Neural progenitor cell (in vitro differentiated cells): ENCODE data around the gene KRT222. TPM values are rescaled to one million over a fixed set of nuclear protein-coding genes. Genes with fewer than 3 reads are reported as not detected.

Experiments
- DNase-seq: peaks from one replicate; pipeline ENCODE4 v3.0.0-alpha.2; 2016; ENCODE audit warnings: low spot score
- H2AFZ ChIP-seq: fragments of 200-600 bp; sonication (generic); replicated peaks from 2 replicates; pipeline ENCODE4 v1.6.1; 2016; ENCODE audit warnings: antibody characterized with exemption
- H3F3A ChIP-seq: fragments of 200-600 bp; sonication (generic); 2 replicates; pipeline ENCODE4 v1.6.1; 2016; ENCODE audit warnings: antibody characterized with exemption, low read depth
- H3K27ac ChIP-seq: fragments of 200-600 bp; sonication (generic); 2 replicates; pipeline ENCODE4 v1.5.1; 2016; ENCODE audit warnings: mild to moderate bottlenecking
- H3K27me3 ChIP-seq: fragments of 200-600 bp; sonication (generic); 2 replicates; pipeline ENCODE4 v1.6.1; 2016; ENCODE audit warnings: mild to moderate bottlenecking, moderate library complexity
- H3K36me3 ChIP-seq: fragments of 200-600 bp; sonication (generic); 2 replicates; pipeline ENCODE4 v1.5.1; 2016
- H3K4me1 ChIP-seq: fragments of 200-600 bp; sonication (generic); 2 replicates; pipeline ENCODE4 v1.6.1; 2016; ENCODE audit warnings: mixed run types
- H3K4me2 ChIP-seq: fragments of 200-600 bp; sonication (generic); 2 replicates; pipeline ENCODE4 v1.6.1; 2016
- H3K4me3 ChIP-seq: fragments of 200-600 bp; sonication (generic); 2 replicates; pipeline ENCODE4 v1.5.1; 2016
- H3K79me2 ChIP-seq: fragments of 200-600 bp; sonication (generic); 2 replicates; pipeline ENCODE4 v1.6.1; 2016; ENCODE audit warnings: low read depth
- H3K9ac ChIP-seq: fragments of 200-600 bp; sonication (generic); 2 replicates; pipeline ENCODE4 v1.6.1; 2016
- H3K9me3 ChIP-seq: fragments of 200-600 bp; sonication (generic); 2 replicates; pipeline ENCODE4 v1.5.1; 2016; ENCODE audit warnings: low read depth
- H4K20me1 ChIP-seq: fragments of 200-600 bp; sonication (generic); 2 replicates; pipeline ENCODE4 v1.6.1; 2016; ENCODE audit warnings: low read depth
- H3K27ac Mint-ChIP-seq: 3 replicates; pipeline ENCODE4 v1.8.0; 2021; ENCODE audit warnings: mixed read lengths
- H3K27me3 Mint-ChIP-seq: 2 replicates; pipeline ENCODE4 v1.8.0; 2022; ENCODE audit warnings: low read depth, mild to moderate bottlenecking, inconsistent platforms, moderate library complexity, mixed read lengths; ENCODE audit not compliant: insufficient read depth
- H3K36me3 Mint-ChIP-seq: 3 replicates; pipeline ENCODE4 v1.8.0; 2021; ENCODE audit warnings: mixed read lengths
- H3K4me1 Mint-ChIP-seq: 3 replicates; pipeline ENCODE4 v1.8.0; 2021; ENCODE audit warnings: mixed read lengths
- H3K4me3 Mint-ChIP-seq: 3 replicates; pipeline ENCODE4 v1.8.0; 2021; ENCODE audit warnings: mild to moderate bottlenecking, moderate library complexity, mixed read lengths
- H3K9me3 Mint-ChIP-seq: 3 replicates; pipeline ENCODE4 v1.8.0; 2020; ENCODE audit warnings: mixed read lengths
- EZH2 ChIP-seq: fragments of 200-600 bp; sonication (generic); IDR thresholded peaks from 2 replicates; pipeline ENCODE4 v1.6.1; 2017; ENCODE audit warnings: antibody characterized with exemption, mild to moderate bottlenecking, moderate library complexity
- EZH2phosphoT487 ChIP-seq: fragments of 200-600 bp; sonication (generic); IDR thresholded peaks from 2 replicates; pipeline ENCODE4 v1.6.1; 2017; ENCODE audit warnings: antibody characterized with exemption
- total RNA-seq: library from RNA; depleted of rRNA; stranded (reverse); fragments of >200 nt; gene quantifications from 2 replicates; pipeline ENCODE4 v1.2.3, GENCODE V29; 2015; ENCODE audit warnings: low replicate concordance
- TF ChIP-seq, protein P1 (sequence below): fragments of 200-600 bp; sonication (generic); IDR thresholded peaks from 2 replicates; pipeline ENCODE4 v1.5.1; 2017; ENCODE audit warnings: antibody characterized with exemption, mild to moderate bottlenecking

The KRT222 gene
- total RNA-seq, 1 donor from 2014 or later: 0.39 TPM

- Histone ChIP-seq H3K9me3 (no peaks in the 10 kb centered on the region), H2AFZ (no peak overlapping the region), H4K20me1 (peaks cover 57% of the 10 kb centered on the region), H3K27ac (no peak overlapping the region), H3F3A (peaks cover 16% of the 10 kb centered on the region), H3K9ac (peak overlapping the region; percentile 99), H3K4me3 (peak overlapping the region; percentile 87), H3K79me2 (peaks cover 67% of the 10 kb centered on the region), H3K4me1 (peaks cover 24% of the 10 kb centered on the region), H3K36me3 (peaks cover 26% of the 10 kb centered on the region), H3K4me2 (peak overlapping the region; percentile 80), H3K27me3 (no peaks in the 10 kb centered on the region)
- Mint-ChIP-seq H3K27me3 (peaks cover 3% of the 10 kb centered on the region), H3K4me1 (peaks cover 20% of the 10 kb centered on the region), H3K36me3 (peaks cover 15% of the 10 kb centered on the region), H3K4me3 (peak overlapping the region; percentile 95), H3K9me3 (no peaks in the 10 kb centered on the region), H3K27ac (no peak overlapping the region)
- DNase-seq: no peak
- TF ChIP-seq EZH2: no peak
- TF ChIP-seq EZH2phosphoT487: no peak
- TF ChIP-seq, protein P1, sequence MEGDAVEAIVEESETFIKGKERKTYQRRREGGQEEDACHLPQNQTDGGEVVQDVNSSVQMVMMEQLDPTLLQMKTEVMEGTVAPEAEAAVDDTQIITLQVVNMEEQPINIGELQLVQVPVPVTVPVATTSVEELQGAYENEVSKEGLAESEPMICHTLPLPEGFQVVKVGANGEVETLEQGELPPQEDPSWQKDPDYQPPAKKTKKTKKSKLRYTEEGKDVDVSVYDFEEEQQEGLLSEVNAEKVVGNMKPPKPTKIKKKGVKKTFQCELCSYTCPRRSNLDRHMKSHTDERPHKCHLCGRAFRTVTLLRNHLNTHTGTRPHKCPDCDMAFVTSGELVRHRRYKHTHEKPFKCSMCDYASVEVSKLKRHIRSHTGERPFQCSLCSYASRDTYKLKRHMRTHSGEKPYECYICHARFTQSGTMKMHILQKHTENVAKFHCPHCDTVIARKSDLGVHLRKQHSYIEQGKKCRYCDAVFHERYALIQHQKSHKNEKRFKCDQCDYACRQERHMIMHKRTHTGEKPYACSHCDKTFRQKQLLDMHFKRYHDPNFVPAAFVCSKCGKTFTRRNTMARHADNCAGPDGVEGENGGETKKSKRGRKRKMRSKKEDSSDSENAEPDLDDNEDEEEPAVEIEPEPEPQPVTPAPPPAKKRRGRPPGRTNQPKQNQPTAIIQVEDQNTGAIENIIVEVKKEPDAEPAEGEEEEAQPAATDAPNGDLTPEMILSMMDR: no peak
Observed at GRCh38 chr17:40645943-40646342, 19.0 kb downstream of the KRT222 start.

- no peaks in the 10 kb centered on the region for H3K9me3 ChIP-seq
- peak overlapping the region; percentile 80 for H3K4me2 ChIP-seq
- Mint-ChIP-seq H3K27ac (no peak overlapping the region), H3K9me3 (no peaks in the 10 kb centered on the region), H3K27me3 (peaks cover 3% of the 10 kb centered on the region), H3K36me3 (peaks cover 18% of the 10 kb centered on the region), H3K4me3 (peak overlapping the region; percentile 56), H3K4me1 (peaks cover 20% of the 10 kb centered on the region)
- DNase-seq: no peak
- peaks cover 26% of the 10 kb centered on the region for H3K36me3 ChIP-seq
- peaks cover 16% of the 10 kb centered on the region for H3F3A ChIP-seq
- peak overlapping the region; percentile 87 for H3K4me3 ChIP-seq
- H4K20me1 ChIP-seq: peaks cover 63% of the 10 kb centered on the region
- H3K27me3 ChIP-seq: no peaks in the 10 kb centered on the region
- H3K79me2 ChIP-seq: peaks cover 74% of the 10 kb centered on the region
- no peak overlapping the region for H3K27ac ChIP-seq
- peaks cover 24% of the 10 kb centered on the region for H3K4me1 ChIP-seq
- H2AFZ ChIP-seq: no peak overlapping the region
- H3K9ac ChIP-seq: peak overlapping the region; percentile 21
- TF ChIP-seq, protein P1: no peak
- TF ChIP-seq EZH2: no peak
- TF ChIP-seq EZH2phosphoT487: no peak
Observed at GRCh38 chr17:40645291-40645690, 19.7 kb downstream of the KRT222 start.

DNA sequence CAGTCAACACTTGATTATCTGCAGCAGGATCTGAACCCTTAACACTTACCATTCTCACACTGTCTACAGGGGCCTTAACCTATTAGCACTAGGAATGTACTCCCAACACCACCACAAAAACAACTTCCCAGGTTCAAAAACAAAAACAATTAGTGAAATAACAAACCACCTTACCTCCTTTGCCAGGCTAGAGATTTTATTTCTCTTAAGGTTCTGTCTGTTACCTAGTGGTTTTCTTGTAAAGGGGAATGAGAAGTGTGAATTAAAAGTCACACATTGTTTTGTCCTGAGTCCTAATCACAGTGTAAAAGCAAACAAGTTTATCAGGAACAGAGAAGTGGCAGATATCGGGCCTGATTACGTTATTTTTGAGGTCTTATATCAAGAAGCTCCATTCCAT is 27.0 kb downstream of the KRT222 start:
- peaks cover 54% of the 10 kb centered on the region for H3K36me3 ChIP-seq
- H3K27ac Mint-ChIP-seq: no peak overlapping the region
- no peak overlapping the region for H3K4me2 ChIP-seq
- TF ChIP-seq EZH2 (no peak), EZH2phosphoT487 (no peak)
- TF ChIP-seq, protein P1: no peak
- no peaks in the 10 kb centered on the region for H3K27me3 Mint-ChIP-seq
- no peak overlapping the region for H3K4me3 ChIP-seq
- no peak overlapping the region for H3K9ac ChIP-seq
- H3K9me3 ChIP-seq: no peaks in the 10 kb centered on the region
- no peaks in the 10 kb centered on the region for H3F3A ChIP-seq
- H3K36me3 Mint-ChIP-seq: peaks cover 35% of the 10 kb centered on the region
- peaks cover 56% of the 10 kb centered on the region for H4K20me1 ChIP-seq
- H3K4me1 ChIP-seq: no peaks in the 10 kb centered on the region
- no peak for DNase-seq
- no peak overlapping the region for H3K4me3 Mint-ChIP-seq
- no peaks in the 10 kb centered on the region for H3K27me3 ChIP-seq
- H3K27ac ChIP-seq: no peak overlapping the region
- H3K79me2 ChIP-seq: peaks cover 53% of the 10 kb centered on the region
- no peaks in the 10 kb centered on the region for H3K4me1 Mint-ChIP-seq
- no peak overlapping the region for H2AFZ ChIP-seq
- H3K9me3 Mint-ChIP-seq: no peaks in the 10 kb centered on the region
